ENCODE measurements around the gene IKBIP.
A peak's percentile ranks its signal among the peaks of the same experiment; 100 is the strongest.
"Not testable (repeated sequence)": the region's sequence is repeated elsewhere in the genome, so short reads cannot be mapped to it uniquely, and the experiment has no call there.

Gene IKBIP, protein sequence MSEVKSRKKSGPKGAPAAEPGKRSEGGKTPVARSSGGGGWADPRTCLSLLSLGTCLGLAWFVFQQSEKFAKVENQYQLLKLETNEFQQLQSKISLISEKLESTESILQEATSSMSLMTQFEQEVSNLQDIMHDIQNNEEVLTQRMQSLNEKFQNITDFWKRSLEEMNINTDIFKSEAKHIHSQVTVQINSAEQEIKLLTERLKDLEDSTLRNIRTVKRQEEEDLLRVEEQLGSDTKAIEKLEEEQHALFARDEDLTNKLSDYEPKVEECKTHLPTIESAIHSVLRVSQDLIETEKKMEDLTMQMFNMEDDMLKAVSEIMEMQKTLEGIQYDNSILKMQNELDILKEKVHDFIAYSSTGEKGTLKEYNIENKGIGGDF

DNA sequence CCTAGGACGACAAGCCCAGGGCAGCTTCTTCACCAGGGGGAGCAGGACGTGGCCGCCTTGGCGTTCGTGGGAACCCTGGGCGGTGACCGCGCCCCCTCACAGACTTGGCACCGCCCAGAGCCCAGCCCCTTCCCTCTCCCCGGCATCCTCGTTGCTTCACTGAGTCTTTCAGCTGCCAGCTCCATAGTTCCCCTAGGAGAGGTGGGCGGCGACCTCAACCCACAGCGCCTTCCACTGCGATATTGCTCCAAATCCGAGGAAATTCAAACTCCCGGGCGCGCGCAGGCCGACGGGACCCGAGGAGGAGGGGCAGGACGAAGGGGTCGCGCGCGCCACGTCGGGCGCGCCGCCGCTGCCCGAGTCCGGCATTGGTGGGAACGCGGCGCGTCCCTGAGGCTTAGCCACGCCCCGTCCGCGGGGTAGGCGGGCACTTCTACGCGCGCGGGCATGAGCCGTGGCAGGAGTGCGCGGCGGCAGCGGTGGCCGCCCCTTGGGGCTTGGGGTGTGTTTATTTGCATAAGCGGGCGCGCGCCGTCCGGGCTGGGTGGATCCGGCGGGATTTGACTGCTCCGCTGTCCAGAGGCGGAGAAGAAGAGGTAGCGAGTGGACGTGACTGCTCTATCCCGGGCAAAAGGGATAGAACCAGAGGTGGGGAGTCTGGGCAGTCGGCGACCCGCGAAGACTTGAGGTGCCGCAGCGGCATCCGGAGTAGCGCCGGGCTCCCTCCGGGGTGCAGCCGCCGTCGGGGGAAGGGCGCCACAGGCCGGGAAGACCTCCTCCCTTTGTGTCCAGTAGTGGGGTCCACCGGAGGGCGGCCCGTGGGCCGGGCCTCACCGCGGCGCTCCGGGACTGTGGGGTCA lies at the start of gene IKBIP, which contains the start of gene APAF1:
IKBIP (minus strand) TSS at position 77 of the 860 bp plus-strand sequence. CDS start 87 bp downstream, outside the sequence.
APAF1 (plus strand) TSS at position 579 of the 860 bp plus-strand sequence. CDS start 3,070 bp downstream, outside the sequence.
- DNase-seq: peak; percentile 95

GRCh38 chr12:98691351-98691750 lies 46.8 kb upstream of the IKBIP start:
- DNase-seq: no peak

DNA sequence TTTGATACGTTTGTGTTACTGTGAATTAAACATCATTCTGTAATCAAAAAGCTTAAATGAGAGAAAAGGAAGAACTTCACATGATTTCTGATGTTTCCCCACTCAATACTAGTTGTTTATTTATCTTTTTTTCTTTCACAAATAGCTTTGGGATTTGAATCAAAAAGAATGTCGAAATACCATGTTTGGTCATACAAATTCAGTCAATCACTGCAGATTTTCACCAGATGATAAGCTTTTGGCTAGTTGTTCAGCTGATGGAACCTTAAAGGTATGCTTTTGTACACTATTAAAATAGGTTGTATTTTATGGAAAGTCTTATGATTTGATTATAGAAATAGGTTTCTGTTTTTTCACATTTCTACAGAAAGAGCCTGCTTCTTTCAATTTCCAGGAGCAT lies 42.0 kb upstream of the IKBIP start:
- no peak for DNase-seq

- no peak for DNase-seq
Observed at GRCh38 chr12:98684199-98684598, 39.6 kb upstream of the IKBIP start.

GRCh38 chr12:98679611-98680005 lies 35.0 kb upstream of the IKBIP start:
- no peak for DNase-seq

DNA sequence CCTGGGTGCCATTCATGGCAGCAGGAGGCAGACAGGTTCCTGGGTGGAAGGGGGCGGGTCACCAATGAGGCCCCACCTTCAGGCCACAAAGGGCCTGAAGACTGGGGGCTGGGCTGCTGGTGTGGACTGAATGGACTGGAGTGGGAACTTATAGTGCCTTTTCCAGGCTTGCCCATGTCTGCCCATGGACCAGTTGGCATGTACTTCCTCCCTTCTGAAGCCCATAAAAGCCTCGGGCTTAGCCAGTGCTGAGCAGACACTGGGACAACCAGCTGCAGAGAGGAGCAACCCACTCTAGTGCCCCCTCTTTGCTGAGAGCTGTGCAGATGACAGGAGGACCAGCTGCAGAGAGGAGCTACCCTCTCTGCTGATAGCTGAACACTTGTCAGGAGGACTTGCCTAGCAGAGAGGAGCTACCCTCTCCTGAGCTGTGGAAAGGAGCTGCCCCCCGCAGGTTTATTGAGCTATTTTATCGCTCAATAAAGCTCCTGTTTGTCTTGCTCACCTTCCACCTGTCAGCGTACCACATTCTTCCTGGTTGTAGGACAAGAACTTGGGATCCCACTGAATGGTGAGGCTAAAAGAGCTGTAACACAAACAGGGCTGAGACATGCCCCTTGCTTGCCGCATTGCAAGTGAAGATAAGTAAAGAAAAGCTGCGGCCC lies 34.5 kb upstream of the IKBIP start:
- no peak for DNase-seq

DNA sequence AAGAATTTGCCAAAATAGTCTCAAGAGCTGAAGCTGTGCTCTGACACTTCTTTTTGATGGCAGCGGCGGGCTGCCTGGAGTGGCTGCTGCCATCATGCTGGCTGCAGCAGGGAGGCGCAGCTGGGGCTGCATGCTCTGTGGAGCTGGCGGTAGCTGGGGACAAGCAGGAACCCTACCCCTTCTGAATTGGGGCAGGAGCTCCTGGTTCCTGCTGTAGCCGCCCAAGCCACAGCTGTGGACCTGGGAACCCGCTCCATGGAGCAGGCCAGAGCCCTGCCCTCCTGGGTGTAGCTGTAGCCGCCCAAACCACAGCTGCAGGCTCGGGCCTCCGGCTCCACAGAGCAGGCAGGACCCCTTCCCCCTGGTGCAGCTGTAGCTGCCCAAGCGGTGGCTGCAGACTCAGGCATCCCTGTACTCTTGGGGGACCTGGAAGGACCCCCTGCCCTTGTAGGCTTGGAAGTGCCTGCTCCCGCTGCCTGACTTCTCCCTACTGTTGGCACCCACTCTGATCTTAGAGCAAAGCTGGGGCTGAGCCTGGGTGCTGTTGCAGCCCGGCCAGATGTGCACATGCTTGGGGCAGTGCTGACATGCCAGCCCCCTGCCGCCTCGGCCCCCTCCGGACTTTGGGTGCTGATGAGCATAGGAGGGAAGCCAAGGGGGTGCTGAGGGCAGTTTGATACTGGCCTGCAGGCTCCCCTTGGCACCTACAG lies 33.8 kb upstream of the IKBIP start:
- DNase-seq: no peak

- no peak for DNase-seq
Observed at GRCh38 chr12:98674841-98675240, 30.3 kb upstream of the IKBIP start.

DNA sequence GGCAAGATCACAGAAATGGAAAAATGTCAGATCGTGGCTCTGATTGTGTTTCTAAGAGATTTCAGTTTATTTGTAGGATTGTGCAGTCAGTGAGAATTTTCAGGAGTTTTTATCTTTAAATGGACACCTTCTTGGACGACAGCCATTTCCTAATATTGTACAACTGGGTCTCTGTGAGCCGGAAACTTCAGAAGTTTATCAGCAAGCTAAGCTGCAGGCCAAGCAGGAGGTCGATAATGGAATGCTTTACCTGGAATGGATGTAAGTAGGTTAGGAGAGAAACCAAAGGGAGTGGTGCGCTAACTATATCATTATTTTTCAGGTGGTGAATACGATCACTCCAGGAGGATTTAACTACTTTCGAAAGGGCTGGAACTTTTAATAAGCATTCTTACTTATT lies 26.9 kb upstream of the IKBIP start:
- no peak for DNase-seq

DNA sequence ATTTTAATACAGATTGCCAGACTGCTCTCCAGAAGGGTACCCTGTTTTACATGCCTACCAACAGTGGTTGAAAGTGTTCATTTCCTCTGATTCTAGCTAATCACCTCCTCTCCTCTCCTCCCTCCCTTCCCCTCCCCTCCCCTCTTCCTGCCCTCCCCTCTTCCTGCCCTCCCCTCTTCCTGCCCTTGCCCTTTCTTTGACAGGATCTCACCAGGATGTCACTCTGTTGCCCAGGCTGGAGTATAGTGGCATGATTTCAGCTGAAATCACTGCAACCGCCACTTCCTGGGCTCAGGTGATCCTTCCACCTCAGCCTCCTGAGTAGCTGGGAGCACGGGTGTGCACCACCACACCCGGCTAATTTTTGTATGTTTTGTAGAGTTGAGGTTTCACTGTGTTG lies 25.2 kb upstream of the IKBIP start:
- DNase-seq: no peak

- DNase-seq: no peak
Observed at GRCh38 chr12:98660521-98660920, 15.9 kb upstream of the IKBIP start.

DNA sequence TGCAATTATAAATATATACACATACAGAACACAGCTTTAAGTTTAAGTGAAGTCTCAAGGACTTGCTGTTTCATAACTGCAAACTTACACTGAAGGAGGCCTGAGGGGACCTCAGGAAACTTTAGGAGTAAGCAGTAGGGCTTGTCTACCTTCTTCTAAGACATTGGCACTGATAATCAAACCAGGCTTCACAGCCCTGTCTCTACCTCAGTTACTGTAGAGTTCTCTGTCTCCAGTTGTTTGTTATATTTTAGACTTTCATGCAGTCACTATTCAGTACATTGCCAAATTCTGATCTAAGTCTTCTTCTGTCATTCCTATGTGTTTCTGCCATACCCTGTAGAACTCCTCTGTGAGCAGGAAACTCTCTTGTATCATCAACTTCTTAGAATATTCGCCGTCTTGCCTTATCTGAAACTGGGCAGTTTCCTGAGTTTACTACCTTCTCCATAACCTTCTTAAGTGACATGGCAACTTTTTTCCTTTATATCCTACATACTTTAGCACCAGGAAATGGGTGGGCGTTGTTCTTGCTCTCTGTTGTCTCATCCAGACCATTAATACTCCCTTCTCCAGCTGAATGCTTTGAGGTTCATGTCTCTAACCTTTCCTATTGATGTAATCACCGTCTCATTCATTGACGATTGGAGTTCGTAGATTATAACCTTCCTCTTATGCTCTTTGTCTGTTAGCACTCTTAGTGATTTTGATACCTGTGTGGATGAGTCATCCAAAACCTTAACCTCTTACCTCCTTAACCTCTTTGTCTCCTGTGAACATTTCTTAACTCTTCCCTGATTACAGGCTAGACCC lies 11.9 kb upstream of the IKBIP start:
- DNase-seq: no peak

DNA sequence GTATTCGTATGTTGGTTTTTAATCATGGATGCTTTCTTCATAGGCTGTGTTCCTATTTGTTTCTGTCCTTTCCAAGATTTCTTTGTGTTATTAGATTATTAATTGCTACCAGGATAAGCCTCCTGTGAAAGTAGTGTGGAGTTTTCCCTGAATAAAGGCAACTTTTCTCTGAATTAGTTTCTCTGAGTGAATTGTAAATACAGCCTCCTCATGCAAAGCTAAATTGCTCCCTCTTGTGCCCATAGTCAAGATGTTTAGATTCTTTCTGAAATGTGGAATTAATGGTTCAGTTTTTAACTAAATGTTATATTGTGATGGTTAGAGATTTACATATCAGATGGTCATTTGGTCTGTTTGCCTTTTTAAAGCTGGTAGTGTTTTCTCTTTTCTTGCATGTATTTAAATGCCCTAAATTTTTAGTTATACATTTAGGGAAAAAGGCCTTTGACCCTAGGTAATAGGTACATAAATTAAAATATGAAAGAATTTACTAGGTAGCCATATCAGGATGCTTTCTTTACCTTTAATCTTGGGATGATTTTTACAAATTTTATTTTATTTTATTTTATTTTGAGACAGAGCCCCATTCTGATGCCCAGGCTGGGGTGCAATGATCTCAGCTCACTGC lies 9.4 kb upstream of the IKBIP start:
- DNase-seq: peak; percentile 16

DNA sequence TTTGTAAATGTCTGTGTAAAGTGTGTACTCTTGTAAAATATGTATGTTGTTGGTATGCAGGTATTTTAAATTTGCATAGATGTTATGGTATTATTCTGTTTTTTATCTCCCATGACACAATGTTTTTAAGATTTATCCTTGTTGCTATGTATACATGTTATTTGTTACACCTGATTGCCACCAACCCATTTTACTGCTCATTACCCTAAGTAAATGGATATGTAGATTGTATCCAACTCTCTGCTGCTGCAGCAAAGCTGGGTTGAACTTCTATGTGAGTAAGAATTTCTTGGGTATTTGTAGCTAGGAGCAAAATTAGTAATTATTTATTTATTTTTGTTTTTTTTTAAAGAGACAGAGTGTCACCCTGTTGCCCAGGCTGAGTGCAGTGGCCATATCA lies 6.7 kb upstream of the IKBIP start:
- no peak for DNase-seq

DNA sequence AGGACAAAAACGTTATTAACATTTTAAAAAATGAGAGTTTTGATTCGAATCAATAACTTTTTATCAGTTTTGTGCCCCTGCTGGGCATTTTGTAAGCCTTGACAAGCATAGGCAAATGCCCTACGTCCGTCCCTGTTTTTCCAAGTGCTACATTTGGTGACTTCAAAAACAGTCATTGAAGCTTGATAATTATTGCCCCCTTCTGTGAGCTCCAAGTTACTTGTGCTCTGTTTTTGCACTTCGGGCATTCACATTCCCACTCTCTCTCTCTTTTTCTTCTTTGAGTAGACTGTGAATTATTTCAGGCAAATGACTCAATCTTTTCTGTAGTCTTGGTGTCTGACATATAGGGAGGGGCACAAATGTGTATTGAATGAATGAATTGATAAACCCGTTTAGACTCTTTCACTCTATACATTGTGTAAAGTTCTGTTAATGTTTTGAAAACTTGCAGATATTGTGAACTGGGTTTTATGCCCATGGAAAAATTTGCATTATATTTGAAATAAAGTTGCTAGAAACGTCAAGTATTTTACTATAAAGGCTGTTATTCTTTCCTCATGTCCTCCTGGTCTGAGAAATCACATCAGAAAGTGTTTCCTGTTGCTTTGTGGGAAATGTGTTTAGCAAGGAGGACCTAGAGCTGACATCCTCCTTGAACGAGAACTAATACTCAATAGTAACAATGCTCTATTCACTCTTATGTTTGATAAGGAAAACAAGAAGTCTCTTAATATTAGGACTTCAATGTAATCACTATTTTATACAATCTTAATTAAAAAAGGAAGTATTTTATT lies 1.9 kb upstream of the IKBIP start:
- DNase-seq: no peak

- no peak for DNase-seq
Observed at GRCh38 chr12:98645572-98646067, 1.0 kb upstream of the IKBIP start.

DNA sequence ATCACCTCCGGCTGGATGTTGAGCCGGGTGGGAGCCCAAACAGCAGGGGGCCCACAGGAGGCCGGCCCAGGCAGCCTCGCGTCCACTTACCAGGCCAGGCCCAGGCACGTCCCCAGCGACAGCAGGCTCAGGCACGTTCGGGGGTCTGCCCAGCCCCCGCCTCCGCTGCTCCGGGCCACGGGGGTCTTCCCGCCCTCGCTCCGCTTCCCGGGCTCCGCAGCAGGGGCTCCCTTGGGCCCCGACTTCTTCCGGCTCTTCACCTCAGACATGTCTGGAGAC lies 216 bp downstream of the IKBIP start:
- no peak for DNase-seq

DNA sequence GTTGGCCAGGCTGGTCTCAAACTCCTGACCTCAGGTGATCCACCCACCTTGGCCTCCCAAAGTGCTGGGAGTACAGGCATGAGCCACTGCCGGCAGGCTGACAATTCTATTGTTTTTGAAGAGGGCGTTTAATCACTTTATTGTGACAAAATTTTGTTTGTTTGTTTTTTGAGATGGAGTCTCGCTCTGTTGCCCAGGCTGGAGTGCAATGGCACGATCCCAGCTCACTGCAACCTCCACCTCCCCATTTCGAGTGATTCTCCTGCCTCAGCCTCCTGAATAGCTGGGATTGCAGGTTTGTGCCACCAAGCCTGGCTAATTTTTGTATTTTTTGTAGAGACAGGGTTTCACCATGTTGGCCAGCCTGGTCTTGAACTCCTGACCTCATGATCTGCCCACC lies 1.8 kb downstream of the IKBIP start:
- DNase-seq: not testable (repeated sequence)

GRCh38 chr12:98639491-98639890 lies 5.1 kb downstream of the IKBIP start:
- DNase-seq: no peak

- no peak for DNase-seq
Observed at GRCh38 chr12:98638009-98638408, 6.6 kb downstream of the IKBIP start.

DNA sequence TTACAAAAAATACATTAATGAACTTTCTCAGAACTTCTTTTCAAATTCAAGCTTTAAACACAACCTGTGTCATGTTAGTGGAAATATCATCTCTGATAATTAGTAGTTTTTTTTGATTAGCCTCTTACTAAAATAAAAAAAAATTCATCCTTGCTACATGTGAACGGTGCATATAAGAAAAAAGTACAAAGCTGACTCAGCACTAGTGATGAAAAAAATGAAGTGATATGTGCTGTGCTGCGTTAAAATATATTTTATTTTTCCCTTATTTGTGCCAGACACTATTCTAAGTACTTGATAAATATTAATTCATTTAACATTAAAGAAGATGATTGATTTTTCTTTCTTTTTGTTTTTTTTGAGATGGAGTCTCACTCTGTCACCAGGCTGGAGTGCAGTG lies 7.5 kb downstream of the IKBIP start:
- no peak for DNase-seq

Data from GDM1 (cell line).